GM19238 (cell line): ENCODE data around the gene ARSH.
"Not testable (repeated sequence)": the region's sequence is repeated elsewhere in the genome, so short reads cannot be mapped to it uniquely, and the experiment has no call there.

Source experiments
- DNase-seq: peaks from one replicate; pipeline ENCODE4 v3.0.0; 2011; ENCODE audit warnings: low spot score; ENCODE audit not compliant: insufficient read length

ARSH gene

GRCh38 chrX:3006495-3006894, at the start of gene ARSH:
Gene ARSH, plus strand, starts transcription at chrX:3006546. Its CDS starts 67 bp downstream, at chrX:3006613.
- no peak for DNase-seq

GRCh38 chrX:2958199-2958598, 48.1 kb upstream of the ARSH start:
- DNase-seq, result no peak

- DNase-seq, result no peak
Measured at GRCh38 chrX:2960861-2961515, 45.4 kb upstream of the ARSH start.

- DNase-seq, result no peak
Measured at GRCh38 chrX:2962381-2962780, 44.0 kb upstream of the ARSH start.

- DNase-seq, result not testable (repeated sequence)
Measured at GRCh38 chrX:2963449-2963848, 42.9 kb upstream of the ARSH start.

GRCh38 chrX:2963992-2964794, 42.2 kb upstream of the ARSH start:
- not testable (repeated sequence) for DNase-seq

- DNase-seq, result no peak
Measured at GRCh38 chrX:2965965-2966364, 40.4 kb upstream of the ARSH start.

- no peak for DNase-seq
Measured at GRCh38 chrX:2967012-2967411, 39.3 kb upstream of the ARSH start.

- no peak for DNase-seq
Measured at GRCh38 chrX:2967584-2967983, 38.8 kb upstream of the ARSH start.

GRCh38 chrX:2967998-2968909, 38.1 kb upstream of the ARSH start:
- no peak for DNase-seq

- no peak for DNase-seq
Measured at GRCh38 chrX:2969021-2969420, 37.3 kb upstream of the ARSH start.

GRCh38 chrX:2972391-2972790, 34.0 kb upstream of the ARSH start:
- no peak for DNase-seq

GRCh38 chrX:2974961-2975360, 31.4 kb upstream of the ARSH start:
- no peak for DNase-seq

- DNase-seq, result not testable (repeated sequence)
Measured at GRCh38 chrX:2978639-2979038, 27.7 kb upstream of the ARSH start.

GRCh38 chrX:2984342-2984741, 22.0 kb upstream of the ARSH start:
- no peak for DNase-seq

- no peak for DNase-seq
Measured at GRCh38 chrX:2989565-2989964, 16.8 kb upstream of the ARSH start.

GRCh38 chrX:3010532-3010931, 4.2 kb downstream of the ARSH start:
- no peak for DNase-seq

- DNase-seq, result no peak
Measured at GRCh38 chrX:3017492-3017891, 11.1 kb downstream of the ARSH start.

GRCh38 chrX:3024176-3024575, 17.8 kb downstream of the ARSH start:
- DNase-seq, result no peak

- DNase-seq, result no peak
Measured at GRCh38 chrX:3026074-3026815, 19.9 kb downstream of the ARSH start.

GRCh38 chrX:3029129-3029528, 22.8 kb downstream of the ARSH start:
- no peak for DNase-seq
